SK-N-SH treated with all-trans-retinoic acid at 6 μM for 48 hours (cell line): ENCODE results near the gene LRRC9.

Experiments
- ISL1 ChIP-seq: fragments of 250-450 bp; sonication (Bioruptor Pico); IDR thresholded peaks from 2 replicates; pipeline ENCODE4 v2.1.2; 2022; ENCODE audit warnings: mild to moderate bottlenecking, moderate library complexity
- TF ChIP-seq, protein P1 (sequence below): fragments of 250-450 bp; sonication (Bioruptor Pico); IDR thresholded peaks from 2 replicates; pipeline ENCODE4 v1.5.0; 2020; ENCODE audit warnings: mild to moderate bottlenecking, moderate library complexity

DNA sequence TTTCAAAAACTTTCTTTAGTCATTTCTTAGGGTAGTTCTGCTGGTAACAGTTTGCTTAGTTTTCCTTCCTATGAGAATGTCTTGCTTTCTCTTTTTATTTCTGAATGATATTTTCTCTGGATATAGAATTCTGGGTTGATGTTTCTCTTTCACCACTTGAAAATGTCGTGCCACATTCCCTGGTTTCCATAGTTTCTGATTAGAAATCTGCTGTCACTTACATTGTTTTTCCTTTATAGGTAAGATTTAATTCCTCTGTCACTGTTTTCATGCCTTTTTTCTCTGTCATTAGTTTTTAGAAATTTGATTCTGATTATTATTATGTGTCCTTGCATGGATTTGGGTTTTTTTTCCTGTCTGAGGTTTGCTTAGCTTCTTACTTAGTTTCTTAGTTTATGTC lies 94.5 kb downstream of the LRRC9 start:
- TF ChIP-seq ISL1 (CRISPR knock-in tag) = no peak
- TF ChIP-seq, protein P1, sequence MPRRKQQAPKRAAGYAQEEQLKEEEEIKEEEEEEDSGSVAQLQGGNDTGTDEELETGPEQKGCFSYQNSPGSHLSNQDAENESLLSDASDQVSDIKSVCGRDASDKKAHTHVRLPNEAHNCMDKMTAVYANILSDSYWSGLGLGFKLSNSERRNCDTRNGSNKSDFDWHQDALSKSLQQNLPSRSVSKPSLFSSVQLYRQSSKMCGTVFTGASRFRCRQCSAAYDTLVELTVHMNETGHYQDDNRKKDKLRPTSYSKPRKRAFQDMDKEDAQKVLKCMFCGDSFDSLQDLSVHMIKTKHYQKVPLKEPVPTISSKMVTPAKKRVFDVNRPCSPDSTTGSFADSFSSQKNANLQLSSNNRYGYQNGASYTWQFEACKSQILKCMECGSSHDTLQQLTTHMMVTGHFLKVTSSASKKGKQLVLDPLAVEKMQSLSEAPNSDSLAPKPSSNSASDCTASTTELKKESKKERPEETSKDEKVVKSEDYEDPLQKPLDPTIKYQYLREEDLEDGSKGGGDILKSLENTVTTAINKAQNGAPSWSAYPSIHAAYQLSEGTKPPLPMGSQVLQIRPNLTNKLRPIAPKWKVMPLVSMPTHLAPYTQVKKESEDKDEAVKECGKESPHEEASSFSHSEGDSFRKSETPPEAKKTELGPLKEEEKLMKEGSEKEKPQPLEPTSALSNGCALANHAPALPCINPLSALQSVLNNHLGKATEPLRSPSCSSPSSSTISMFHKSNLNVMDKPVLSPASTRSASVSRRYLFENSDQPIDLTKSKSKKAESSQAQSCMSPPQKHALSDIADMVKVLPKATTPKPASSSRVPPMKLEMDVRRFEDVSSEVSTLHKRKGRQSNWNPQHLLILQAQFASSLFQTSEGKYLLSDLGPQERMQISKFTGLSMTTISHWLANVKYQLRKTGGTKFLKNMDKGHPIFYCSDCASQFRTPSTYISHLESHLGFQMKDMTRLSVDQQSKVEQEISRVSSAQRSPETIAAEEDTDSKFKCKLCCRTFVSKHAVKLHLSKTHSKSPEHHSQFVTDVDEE (CRISPR knock-in tag) = no peak
